GM12878 (cell line): ENCODE data around the gene SLX9.

Experiments
- CEBPB ChIP-seq, 2 experiments: fragments of 150-350 bp in 1 of 2; IDR thresholded peaks; 2 replicates each; pipeline ENCODE4 v1.6.1; 2012 to 2014; ENCODE audit warnings: low read depth in 2 of 2, low read length in 2 of 2, borderline replicate concordance in 1 of 2, inconsistent platforms in 1 of 2
- EZH2 ChIP-seq: IDR thresholded peaks from 2 replicates; pipeline ENCODE4 v1.6.1; 2012; ENCODE audit warnings: low read depth, mild to moderate bottlenecking, control low read depth, inconsistent platforms, low read length, borderline replicate concordance; ENCODE audit not compliant: control insufficient read depth
- FOXM1 ChIP-seq: IDR thresholded peaks from 2 replicates; pipeline ENCODE4 v1.6.1; 2012; ENCODE audit warnings: low read depth, mild to moderate bottlenecking, inconsistent platforms, low read length, moderate library complexity
- POLR2AphosphoS2 ChIP-seq: IDR thresholded peaks from 2 replicates; pipeline ENCODE4 v1.6.1; 2011; ENCODE audit warnings: low read depth, mild to moderate bottlenecking, low read length, improper control_type of control experiment, moderate library complexity
- RCOR1 ChIP-seq: conservative IDR thresholded peaks from 2 replicates; pipeline ENCODE4 v1.6.1; 2012; ENCODE audit warnings: low read depth, low read length, improper control_type of control experiment
- RFX5 ChIP-seq: IDR thresholded peaks from 2 replicates; pipeline ENCODE4 v1.6.1; 2011; ENCODE audit warnings: low read depth, low read length, improper control_type of control experiment
- SMAD5 ChIP-seq: IDR thresholded peaks from 2 replicates; pipeline ENCODE4 v1.6.1; 2016; ENCODE audit warnings: antibody characterized with exemption, low read depth
- SP1 ChIP-seq: IDR thresholded peaks from one replicate; pipeline ENCODE4 v1.6.1; 2011; ENCODE audit warnings: low read depth, low read length
- ZZZ3 ChIP-seq: IDR thresholded peaks from 2 replicates; pipeline ENCODE4 v1.6.1; 2011; ENCODE audit warnings: low read depth; ENCODE audit not compliant: control insufficient read depth, insufficient read length
- TF ChIP-seq, protein P1 (sequence below), 3 experiments: IDR thresholded peaks in 2 of 3; conservative IDR thresholded peaks in 1 of 3; 2 replicates each; pipeline ENCODE4 v1.5.1; 2011; ENCODE audit warnings: low read depth in 3 of 3, low read length in 3 of 3, mild to moderate bottlenecking in 3 of 3, control low read depth in 2 of 3, moderate library complexity in 2 of 3, inconsistent platforms in 1 of 3, mixed read lengths in 1 of 3; ENCODE audit not compliant: control insufficient read depth in 2 of 3, insufficient read depth in 1 of 3; ENCODE audit errors: extremely low read depth in 1 of 3
- TF ChIP-seq, protein P2 (sequence below): fragments of 450-650 bp; IDR thresholded peaks from 2 replicates; pipeline ENCODE4 v1.6.1; 2017; ENCODE audit warnings: mild to moderate bottlenecking

DNA sequence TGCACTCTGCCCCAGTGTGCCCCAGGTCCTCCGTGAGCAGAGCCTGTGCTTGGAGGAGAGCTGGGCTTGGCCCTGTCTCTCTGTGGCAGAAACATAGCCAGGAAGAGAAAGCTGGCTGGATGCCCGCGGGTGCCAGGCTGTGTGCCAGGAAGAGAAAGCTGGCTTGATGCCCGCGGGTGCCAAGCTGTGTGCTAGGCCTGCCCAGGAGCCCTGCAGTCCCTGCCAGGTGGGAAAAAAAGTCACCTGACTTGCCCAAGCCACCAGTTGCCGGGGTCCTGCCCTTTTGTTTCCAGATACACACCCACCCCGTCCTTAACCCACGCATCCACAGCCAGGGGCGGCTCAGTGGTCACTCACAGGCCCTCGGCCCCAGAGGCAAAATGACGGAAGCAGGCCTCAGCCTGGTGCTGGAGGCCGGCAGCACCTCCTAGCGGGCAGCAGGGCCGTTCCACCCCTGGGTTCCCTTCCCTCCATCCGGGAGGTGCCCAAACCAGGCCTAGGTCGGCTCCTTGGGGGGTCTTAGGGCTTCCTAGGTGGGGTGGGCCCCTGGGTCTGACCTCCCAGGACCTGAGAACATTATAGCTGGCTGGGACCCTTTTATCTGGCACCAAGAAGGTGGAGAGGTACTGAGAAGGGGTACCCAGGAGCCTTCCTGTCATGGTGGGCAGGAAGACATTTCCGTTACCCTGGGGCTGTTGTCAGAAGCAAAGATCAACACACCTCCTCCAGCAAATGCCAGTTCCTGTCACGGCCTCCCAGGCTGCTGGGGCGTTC is 28.3 kb upstream of the SLX9 start:
- TF ChIP-seq, protein P1, sequence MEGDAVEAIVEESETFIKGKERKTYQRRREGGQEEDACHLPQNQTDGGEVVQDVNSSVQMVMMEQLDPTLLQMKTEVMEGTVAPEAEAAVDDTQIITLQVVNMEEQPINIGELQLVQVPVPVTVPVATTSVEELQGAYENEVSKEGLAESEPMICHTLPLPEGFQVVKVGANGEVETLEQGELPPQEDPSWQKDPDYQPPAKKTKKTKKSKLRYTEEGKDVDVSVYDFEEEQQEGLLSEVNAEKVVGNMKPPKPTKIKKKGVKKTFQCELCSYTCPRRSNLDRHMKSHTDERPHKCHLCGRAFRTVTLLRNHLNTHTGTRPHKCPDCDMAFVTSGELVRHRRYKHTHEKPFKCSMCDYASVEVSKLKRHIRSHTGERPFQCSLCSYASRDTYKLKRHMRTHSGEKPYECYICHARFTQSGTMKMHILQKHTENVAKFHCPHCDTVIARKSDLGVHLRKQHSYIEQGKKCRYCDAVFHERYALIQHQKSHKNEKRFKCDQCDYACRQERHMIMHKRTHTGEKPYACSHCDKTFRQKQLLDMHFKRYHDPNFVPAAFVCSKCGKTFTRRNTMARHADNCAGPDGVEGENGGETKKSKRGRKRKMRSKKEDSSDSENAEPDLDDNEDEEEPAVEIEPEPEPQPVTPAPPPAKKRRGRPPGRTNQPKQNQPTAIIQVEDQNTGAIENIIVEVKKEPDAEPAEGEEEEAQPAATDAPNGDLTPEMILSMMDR (IDR thresholded peaks at IDR 0.05 in 2 of 3, conservative IDR thresholded peaks at IDR 0.05 in 1 of 3; ENCODE audit: control insufficient read depth in 2 of 3, extremely low read depth in 1 of 3, insufficient read depth in 1 of 3, low read depth in 3 of 3, low read length in 3 of 3): peak in 2 of 3 experiments; percentile 19 to 70; a peak in 3 of 6 replicates
- TF ChIP-seq ZZZ3 (no peak), RCOR1 (no peak), CEBPB (IDR thresholded peaks at IDR 0.05; ENCODE audit: borderline replicate concordance in 1 of 2, low read depth in 2 of 2, low read length in 2 of 2) (no peak), SP1 (no peak), SMAD5 (no peak), RFX5 (no peak), POLR2AphosphoS2 (no peak), EZH2 (no peak), FOXM1 (no peak)
- TF ChIP-seq, protein P2, sequence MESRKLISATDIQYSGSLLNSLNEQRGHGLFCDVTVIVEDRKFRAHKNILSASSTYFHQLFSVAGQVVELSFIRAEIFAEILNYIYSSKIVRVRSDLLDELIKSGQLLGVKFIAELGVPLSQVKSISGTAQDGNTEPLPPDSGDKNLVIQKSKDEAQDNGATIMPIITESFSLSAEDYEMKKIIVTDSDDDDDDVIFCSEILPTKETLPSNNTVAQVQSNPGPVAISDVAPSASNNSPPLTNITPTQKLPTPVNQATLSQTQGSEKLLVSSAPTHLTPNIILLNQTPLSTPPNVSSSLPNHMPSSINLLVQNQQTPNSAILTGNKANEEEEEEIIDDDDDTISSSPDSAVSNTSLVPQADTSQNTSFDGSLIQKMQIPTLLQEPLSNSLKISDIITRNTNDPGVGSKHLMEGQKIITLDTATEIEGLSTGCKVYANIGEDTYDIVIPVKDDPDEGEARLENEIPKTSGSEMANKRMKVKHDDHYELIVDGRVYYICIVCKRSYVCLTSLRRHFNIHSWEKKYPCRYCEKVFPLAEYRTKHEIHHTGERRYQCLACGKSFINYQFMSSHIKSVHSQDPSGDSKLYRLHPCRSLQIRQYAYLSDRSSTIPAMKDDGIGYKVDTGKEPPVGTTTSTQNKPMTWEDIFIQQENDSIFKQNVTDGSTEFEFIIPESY: no peak
